Occipital lobe (tissue), 2 donors: ENCODE data around the gene CENPA. TPM values are rescaled to one million over a fixed set of nuclear protein-coding genes. Genes with fewer than 3 reads are reported as not detected.
"Not testable (repeated sequence)": the region's sequence is repeated elsewhere in the genome, so short reads cannot be mapped to it uniquely, and the experiment has no call there.

Experiments used
- DNase-seq: peaks from one replicate; lab custom pipeline; 2025; lab: John Stamatoyannopoulos, UW
- total RNA-seq: library from RNA; depleted of rRNA; stranded (reverse); fragments of >200 nt; gene quantifications from one replicate; pipeline ENCODE4 v1.2.3, GENCODE V29; 2014

Gene CENPA
- total RNA-seq, 1 donor from 2014 or later, result 1.9 TPM

- DNase-seq, result no peak
Measured at GRCh38 chr2:26786207-26787028, 562 bp downstream of the CENPA start.

GRCh38 chr2:26792720-26793119 is 6.9 kb downstream of the CENPA start:
- no peak for DNase-seq

GRCh38 chr2:26793518-26793917 is 7.7 kb downstream of the CENPA start:
- no peak for DNase-seq

GRCh38 chr2:26795135-26795534 is 9.3 kb downstream of the CENPA start:
- DNase-seq, result not testable (repeated sequence)

- DNase-seq, result no peak
Measured at GRCh38 chr2:26801328-26801727, 15.5 kb downstream of the CENPA start.

DNA sequence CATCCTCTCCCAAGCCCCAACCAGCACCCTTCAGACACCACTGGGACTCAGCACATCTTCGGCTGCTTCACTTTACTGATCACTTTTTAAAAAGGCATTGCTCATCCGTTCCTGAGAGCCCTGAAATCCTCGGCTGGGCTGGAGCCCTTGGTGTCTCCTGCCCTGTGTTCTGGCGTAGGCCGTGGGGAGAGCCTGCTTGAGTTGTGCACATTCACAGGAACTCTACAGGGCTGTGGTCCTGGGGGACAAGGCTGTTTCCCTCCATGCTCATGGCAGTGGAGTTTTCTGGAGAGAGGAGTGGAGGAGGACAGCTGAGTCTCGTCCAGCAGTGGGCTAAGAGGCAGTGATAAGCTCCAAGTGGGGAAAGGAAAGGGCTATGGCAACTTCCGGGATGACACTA is 15.9 kb downstream of the CENPA start:
- no peak for DNase-seq

DNA sequence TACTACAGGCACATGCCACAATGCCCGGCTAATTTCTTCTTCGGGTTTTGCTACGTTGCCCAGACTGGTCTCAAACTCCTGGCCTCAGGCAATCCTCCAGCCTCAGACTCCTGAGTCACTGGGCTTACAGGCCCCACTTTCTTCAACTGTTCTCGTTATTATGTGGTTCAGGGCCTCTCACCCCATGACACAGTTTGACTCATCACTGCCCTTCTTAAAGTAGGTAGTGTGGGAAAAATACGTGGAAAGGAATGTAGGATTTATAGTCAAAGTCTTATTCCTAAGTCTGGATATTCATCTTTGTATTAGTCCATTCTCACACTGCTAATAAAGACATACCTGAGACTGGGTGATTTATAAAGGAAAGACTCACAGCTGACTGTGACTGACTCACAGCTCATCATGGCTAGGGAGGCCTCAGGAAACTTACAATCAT is 19.4 kb downstream of the CENPA start:
- DNase-seq, result no peak

DNA sequence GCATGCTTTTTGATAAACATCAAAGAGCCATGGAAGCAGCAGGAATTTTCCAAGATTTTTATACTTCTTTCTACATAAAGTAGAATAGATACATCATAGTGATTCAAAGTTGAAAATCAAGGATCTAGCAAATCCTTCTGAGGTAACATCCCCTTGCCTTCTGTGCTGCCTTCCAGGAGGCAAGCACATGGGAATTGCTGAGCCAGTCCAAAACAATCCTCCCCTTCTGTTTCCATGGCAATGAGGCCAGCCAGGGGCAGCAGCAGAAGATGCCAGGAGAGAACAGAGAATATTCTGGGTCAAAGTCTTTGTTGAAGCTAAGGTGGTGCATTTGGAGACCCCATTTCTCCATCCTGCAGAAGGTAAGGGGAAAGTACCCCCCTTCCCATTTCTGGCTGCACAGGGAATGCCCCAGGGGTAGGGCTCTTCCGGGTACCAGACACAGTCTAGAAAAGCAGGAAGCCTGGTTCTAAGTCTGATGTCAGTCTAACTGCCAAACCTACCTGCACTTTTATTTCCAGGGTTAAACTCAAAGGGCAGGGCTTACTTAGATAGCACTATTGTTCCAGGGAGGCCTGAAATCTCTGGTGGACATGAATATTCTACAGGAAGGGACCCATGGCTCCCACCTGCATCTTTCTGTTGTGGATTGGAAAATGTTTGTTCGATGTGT is 22.1 kb downstream of the CENPA start:
- DNase-seq, result no peak

DNA sequence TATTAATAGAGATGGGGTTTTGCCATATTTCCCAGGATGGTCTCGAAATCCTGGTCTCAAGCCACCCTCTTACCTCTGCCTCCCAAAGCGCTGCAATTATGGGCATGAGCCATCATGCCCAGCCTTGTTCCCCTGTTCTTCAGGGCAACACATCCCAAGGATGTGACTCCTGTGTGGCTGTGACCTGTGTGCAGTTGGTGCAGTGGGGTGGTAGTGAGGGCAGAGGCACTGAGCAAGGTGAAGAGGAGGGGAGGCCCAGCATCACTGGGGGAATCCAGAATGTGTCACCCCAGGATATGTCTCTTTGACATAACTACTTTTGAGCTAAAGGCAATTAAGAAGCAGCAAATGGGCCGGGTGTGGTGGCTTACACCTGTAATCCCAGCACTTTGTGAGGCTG is 23.4 kb downstream of the CENPA start:
- no peak for DNase-seq

GRCh38 chr2:26809876-26810577 is 24.2 kb downstream of the CENPA start:
- DNase-seq, result no peak

- no peak for DNase-seq
Measured at GRCh38 chr2:26811261-26811660, 25.4 kb downstream of the CENPA start.

DNA sequence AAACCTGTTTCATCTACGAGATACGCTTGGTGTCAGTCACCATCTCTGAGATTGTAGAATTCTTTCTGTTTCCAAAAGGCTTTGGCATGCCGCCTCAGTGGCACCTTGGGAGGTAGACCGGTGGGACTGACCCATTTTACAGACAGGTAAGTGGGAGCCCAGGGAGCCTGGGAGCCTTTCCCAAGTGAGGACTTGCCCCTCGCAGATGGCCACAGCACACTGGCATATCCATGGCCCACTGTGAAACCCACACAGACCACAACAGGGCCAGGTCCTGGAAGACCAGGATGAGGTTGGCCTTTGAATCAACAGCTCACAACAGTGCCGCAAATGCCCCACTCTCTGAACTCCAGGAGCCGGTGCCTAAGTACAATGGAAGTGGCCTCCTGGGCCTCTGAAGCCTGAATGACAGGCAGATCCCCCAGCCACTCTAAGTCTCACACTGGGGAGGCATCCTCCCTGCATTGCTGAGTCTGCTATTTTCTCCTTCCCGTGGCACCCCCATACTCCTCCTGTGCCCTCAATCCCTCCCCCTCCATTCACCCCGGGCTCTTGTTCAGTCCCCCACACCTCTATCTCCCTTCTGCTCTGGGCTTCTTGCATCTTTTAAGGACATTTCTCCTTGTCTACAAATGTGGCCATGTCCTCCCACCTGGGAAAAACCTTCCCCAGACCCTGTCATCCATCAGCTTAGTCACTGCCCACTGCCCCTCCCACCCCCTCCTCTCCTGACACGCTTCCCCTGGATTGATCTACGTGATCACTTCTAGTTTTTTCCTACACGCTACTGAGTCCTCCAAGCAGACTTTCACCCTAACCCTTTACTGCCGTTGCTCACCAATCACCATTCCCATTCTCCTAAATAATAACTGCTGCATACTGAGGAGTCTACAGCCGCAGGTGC is 26.2 kb downstream of the CENPA start:
- DNase-seq, result no peak

DNA sequence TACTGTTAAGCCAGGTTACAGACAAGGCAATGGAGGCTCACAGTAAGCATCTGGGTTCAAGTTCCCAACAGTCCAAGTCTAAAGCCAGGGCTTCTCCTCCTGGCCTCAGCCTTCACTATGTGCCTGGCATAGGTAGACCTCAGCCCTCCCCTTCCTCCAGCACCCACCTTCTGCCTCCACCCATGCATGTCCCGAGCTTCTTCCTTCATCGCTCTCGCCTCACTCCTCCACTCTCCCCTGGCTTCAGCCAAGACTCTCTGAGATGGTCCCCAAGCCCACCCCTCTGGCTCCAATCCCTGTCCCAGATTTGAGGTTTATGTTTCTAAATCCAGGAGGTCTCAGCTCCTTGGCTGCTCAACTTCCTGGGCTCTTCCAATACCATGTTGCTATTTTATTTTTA is 26.9 kb downstream of the CENPA start:
- no peak for DNase-seq

GRCh38 chr2:26814072-26814765 is 28.4 kb downstream of the CENPA start:
- not testable (repeated sequence) for DNase-seq

- no peak for DNase-seq
Measured at GRCh38 chr2:26816893-26817292, 31.0 kb downstream of the CENPA start.

- DNase-seq, result no peak
Measured at GRCh38 chr2:26818255-26818654, 32.4 kb downstream of the CENPA start.

- no peak for DNase-seq
Measured at GRCh38 chr2:26818972-26819371, 33.1 kb downstream of the CENPA start.

DNA sequence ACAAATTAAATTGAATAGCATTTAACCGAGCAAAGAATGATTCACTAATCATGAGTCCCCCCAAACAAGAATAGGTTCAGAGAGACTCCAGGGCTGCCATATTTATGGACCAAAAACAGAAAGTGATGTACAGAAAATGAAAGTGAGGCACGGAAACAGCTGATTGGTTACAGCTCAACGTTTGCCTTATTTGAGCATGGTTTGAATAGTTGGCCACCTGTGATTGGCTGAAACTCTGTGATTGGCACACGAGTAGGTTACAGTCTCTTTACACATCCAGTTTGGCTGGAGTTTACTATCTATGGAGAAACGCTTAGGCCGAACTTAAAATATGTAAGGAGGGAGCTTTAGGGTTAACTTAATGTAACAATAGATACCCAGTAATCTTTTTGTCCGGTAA is 35.1 kb downstream of the CENPA start:
- DNase-seq, result no peak

GRCh38 chr2:26822877-26823276 is 37.0 kb downstream of the CENPA start:
- DNase-seq, result no peak

GRCh38 chr2:26838121-26838906 is 52.5 kb downstream of the CENPA start:
- DNase-seq, result no peak
